ENCODE data around the gene ENTPD1. TPM values are rescaled to one million over a fixed set of nuclear protein-coding genes. Genes with fewer than 3 reads are reported as not detected.

Gene ENTPD1
- total and polyA plus RNA-seq, 9 of the 15 experiments (the other 6 are each of a cell fraction or from before 2014, with no cell fraction given) = 0.07 to 1.5 (median 0.37) TPM

DNA sequence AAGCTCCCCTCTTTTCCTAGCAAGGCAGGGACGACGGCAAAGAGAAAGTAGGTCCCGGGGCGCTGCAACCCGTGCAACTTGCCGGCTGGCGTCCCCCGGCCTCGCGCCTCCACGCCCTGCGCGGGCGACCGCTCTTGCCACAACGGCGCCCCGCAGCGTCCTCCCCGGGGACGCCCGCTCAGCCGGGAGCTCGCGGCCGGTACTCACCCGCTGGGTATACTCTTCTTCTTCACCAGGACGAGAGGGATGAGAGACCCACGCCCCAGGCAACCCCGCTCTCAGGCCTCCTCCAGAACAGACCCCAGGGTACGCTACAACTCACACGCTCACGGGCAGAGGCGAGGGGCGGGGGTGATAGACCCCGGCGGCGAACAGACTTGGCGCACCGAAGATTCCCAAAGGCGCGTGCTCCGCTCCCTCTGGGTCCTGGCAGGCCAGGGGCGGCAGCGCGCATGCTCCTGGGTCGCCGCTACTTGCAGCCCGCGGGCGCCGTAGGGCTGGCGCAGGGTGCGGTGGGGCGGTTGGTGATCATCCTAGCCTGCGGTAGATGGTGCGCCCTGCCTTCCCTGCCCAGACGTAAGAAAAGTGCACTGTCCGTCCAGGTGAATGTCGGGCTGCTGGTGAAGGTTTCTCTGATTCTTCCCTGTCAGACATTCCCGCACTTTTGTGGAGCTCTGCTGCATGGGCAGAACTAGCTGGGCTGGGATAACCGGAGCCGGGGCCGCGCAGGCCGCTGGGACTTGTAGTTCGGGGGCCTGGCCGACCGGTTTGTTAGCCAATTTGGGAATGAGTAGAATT is 151.7 kb downstream of the ENTPD1 start, which contains the start of gene CC2D2B (continued):
- TF ChIP-seq, protein P1, sequence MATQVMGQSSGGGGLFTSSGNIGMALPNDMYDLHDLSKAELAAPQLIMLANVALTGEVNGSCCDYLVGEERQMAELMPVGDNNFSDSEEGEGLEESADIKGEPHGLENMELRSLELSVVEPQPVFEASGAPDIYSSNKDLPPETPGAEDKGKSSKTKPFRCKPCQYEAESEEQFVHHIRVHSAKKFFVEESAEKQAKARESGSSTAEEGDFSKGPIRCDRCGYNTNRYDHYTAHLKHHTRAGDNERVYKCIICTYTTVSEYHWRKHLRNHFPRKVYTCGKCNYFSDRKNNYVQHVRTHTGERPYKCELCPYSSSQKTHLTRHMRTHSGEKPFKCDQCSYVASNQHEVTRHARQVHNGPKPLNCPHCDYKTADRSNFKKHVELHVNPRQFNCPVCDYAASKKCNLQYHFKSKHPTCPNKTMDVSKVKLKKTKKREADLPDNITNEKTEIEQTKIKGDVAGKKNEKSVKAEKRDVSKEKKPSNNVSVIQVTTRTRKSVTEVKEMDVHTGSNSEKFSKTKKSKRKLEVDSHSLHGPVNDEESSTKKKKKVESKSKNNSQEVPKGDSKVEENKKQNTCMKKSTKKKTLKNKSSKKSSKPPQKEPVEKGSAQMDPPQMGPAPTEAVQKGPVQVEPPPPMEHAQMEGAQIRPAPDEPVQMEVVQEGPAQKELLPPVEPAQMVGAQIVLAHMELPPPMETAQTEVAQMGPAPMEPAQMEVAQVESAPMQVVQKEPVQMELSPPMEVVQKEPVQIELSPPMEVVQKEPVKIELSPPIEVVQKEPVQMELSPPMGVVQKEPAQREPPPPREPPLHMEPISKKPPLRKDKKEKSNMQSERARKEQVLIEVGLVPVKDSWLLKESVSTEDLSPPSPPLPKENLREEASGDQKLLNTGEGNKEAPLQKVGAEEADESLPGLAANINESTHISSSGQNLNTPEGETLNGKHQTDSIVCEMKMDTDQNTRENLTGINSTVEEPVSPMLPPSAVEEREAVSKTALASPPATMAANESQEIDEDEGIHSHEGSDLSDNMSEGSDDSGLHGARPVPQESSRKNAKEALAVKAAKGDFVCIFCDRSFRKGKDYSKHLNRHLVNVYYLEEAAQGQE (IDR thresholded peaks at IDR 0.05; ENCODE audit: borderline replicate concordance) = no peak
- TF ChIP-seq, protein P1 (CRISPR knock-in tag; IDR thresholded peaks at IDR 0.05; ENCODE audit: low read depth) = no peak
- no peak for TF ChIP-seq BCL6 (CRISPR knock-in tag; IDR thresholded peaks at IDR 0.05)
- TF ChIP-seq, protein P2, sequence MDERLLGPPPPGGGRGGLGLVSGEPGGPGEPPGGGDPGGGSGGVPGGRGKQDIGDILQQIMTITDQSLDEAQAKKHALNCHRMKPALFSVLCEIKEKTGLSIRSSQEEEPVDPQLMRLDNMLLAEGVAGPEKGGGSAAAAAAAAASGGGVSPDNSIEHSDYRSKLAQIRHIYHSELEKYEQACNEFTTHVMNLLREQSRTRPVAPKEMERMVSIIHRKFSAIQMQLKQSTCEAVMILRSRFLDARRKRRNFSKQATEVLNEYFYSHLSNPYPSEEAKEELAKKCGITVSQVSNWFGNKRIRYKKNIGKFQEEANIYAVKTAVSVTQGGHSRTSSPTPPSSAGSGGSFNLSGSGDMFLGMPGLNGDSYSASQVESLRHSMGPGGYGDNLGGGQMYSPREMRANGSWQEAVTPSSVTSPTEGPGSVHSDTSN (CRISPR knock-in tag; IDR thresholded peaks at IDR 0.05; ENCODE audit: low read depth) = no peak
- TF ChIP-seq, protein P2 (tag; conservative IDR thresholded peaks at IDR 0.05; ENCODE audit: low read depth) = no peak
- no peak for TF ChIP-seq NCOA1 (IDR thresholded peaks at IDR 0.05; ENCODE audit: low read depth)
- TF ChIP-seq SRSF3 (IDR thresholded peaks at IDR 0.05; ENCODE audit: insufficient read depth, low read length) = no peak
- TF ChIP-seq, protein P3, sequence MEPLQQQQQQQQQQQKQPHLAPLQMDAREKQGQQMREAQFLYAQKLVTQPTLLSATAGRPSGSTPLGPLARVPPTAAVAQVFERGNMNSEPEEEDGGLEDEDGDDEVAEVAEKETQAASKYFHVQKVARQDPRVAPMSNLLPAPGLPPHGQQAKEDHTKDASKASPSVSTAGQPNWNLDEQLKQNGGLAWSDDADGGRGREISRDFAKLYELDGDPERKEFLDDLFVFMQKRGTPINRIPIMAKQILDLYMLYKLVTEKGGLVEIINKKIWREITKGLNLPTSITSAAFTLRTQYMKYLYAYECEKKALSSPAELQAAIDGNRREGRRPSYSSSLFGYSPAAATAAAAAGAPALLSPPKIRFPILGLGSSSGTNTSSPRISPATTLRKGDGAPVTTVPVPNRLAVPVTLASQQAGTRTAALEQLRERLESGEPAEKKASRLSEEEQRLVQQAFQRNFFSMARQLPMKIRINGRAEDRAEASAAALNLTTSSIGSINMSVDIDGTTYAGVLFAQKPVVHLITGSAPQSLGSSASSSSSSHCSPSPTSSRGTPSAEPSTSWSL (CRISPR knock-in tag; IDR thresholded peaks at IDR 0.05; ENCODE audit: borderline replicate concordance) = no peak
- TF ChIP-seq SPI1 (IDR thresholded peaks at IDR 0.05; ENCODE audit: borderline replicate concordance, low read depth, low read length) = no peak
- TF ChIP-seq ZC3H11A (IDR thresholded peaks at IDR 0.05; ENCODE audit: low read depth, low read length) = no peak
- TF ChIP-seq DNMT1 (IDR thresholded peaks at IDR 0.05) = no peak
- no peak for TF ChIP-seq HNRNPL (IDR thresholded peaks at IDR 0.05; ENCODE audit: low read depth, low read length)
- no peak for TF ChIP-seq POLR3A (IDR thresholded peaks at IDR 0.05; ENCODE audit: borderline replicate concordance, extremely low read depth, insufficient read depth, insufficient read length)
- TF ChIP-seq TOE1 (IDR thresholded peaks at IDR 0.05; ENCODE audit: borderline replicate concordance) = no peak
- TF ChIP-seq TOE1 (CRISPR knock-in tag; IDR thresholded peaks at IDR 0.05; ENCODE audit: borderline replicate concordance, low read depth) = no peak
- TF ChIP-seq KLF16 (IDR thresholded peaks at IDR 0.05) = no peak

Measured in K562 (cell line).